ENCODE measurements around the gene MATR3.

The MATR3 gene

GRCh38 chr5:139272471-139273321 is 20.8 kb upstream of the MATR3 start:
- DNase-seq = no peak

- no peak for DNase-seq
Measured at GRCh38 chr5:139273322-139273571, 20.3 kb upstream of the MATR3 start.

GRCh38 chr5:139273572-139274289 is 19.8 kb upstream of the MATR3 start:
- peak; percentile 95 for DNase-seq

- no peak for DNase-seq
Measured at GRCh38 chr5:139275536-139275935, 18.0 kb upstream of the MATR3 start.

GRCh38 chr5:139275956-139276355 is 17.6 kb upstream of the MATR3 start:
- no peak for DNase-seq

- no peak for DNase-seq
Measured at GRCh38 chr5:139276426-139276825, 17.1 kb upstream of the MATR3 start.

GRCh38 chr5:139277171-139277570 is 16.4 kb upstream of the MATR3 start:
- no peak for DNase-seq

- DNase-seq = no peak
Measured at GRCh38 chr5:139278540-139279274, 14.8 kb upstream of the MATR3 start.

- no peak for DNase-seq
Measured at GRCh38 chr5:139282197-139282557, 11.4 kb upstream of the MATR3 start.

GRCh38 chr5:139283252-139284166 is 10.0 kb upstream of the MATR3 start:
- DNase-seq = no peak

GRCh38 chr5:139284295-139284694 is 9.2 kb upstream of the MATR3 start:
- no peak for DNase-seq

GRCh38 chr5:139285651-139286392 is 7.7 kb upstream of the MATR3 start:
- no peak for DNase-seq

GRCh38 chr5:139287890-139288635 is 5.5 kb upstream of the MATR3 start:
- no peak for DNase-seq

GRCh38 chr5:139291051-139291450 is 2.5 kb upstream of the MATR3 start:
- no peak for DNase-seq

GRCh38 chr5:139293202-139293506 is 386 bp upstream of the MATR3 start:
- no peak for DNase-seq

- peak; percentile 87 for DNase-seq
Measured at GRCh38 chr5:139294374-139295165, 1.0 kb downstream of the MATR3 start.

- no peak for DNase-seq
Measured at GRCh38 chr5:139295346-139296057, 2.0 kb downstream of the MATR3 start.

- DNase-seq = no peak
Measured at GRCh38 chr5:139296198-139296597, 2.7 kb downstream of the MATR3 start.

- no peak for DNase-seq
Measured at GRCh38 chr5:139296862-139297326, 3.4 kb downstream of the MATR3 start.
